HG03095 (cell line): ENCODE results near the gene GNA12.
A peak's percentile ranks its signal among the peaks of the same experiment; 100 is the strongest.
"Not testable (repeated sequence)": the region's sequence is repeated elsewhere in the genome, so short reads cannot be mapped to it uniquely, and the experiment has no call there.

ENCODE experiments used
- ATAC-seq: cut with Tn5 transposase; IDR thresholded peaks from one replicate; pipeline ENCODE4 v1.9.1; 2021; ENCODE audit warnings: moderate library complexity; ENCODE audit not compliant: unreplicated experiment

GNA12 gene

GRCh38 chr7:2701832-2702593 is 142.1 kb downstream of the GNA12 start:
- no peak for ATAC-seq

- ATAC-seq: no peak
Observed at GRCh38 chr7:2701424-2701823, 142.7 kb downstream of the GNA12 start.

- no peak for ATAC-seq
Observed at GRCh38 chr7:2700141-2700850, 143.8 kb downstream of the GNA12 start.

- ATAC-seq: no peak
Observed at GRCh38 chr7:2699289-2699620, 144.9 kb downstream of the GNA12 start.

- ATAC-seq: peak; percentile 94
Observed at GRCh38 chr7:2698581-2699288, 145.4 kb downstream of the GNA12 start.

- not testable (repeated sequence) for ATAC-seq
Observed at GRCh38 chr7:2694122-2694436, 150.0 kb downstream of the GNA12 start.

- ATAC-seq: not testable (repeated sequence)
Observed at GRCh38 chr7:2693420-2694121, 150.5 kb downstream of the GNA12 start.

GRCh38 chr7:2692543-2692942 is 151.6 kb downstream of the GNA12 start:
- ATAC-seq: no peak

GRCh38 chr7:2691932-2692439 is 152.1 kb downstream of the GNA12 start:
- not testable (repeated sequence) for ATAC-seq

GRCh38 chr7:2691011-2691707 is 152.9 kb downstream of the GNA12 start:
- ATAC-seq: no peak

GRCh38 chr7:2689951-2690705 is 154.0 kb downstream of the GNA12 start:
- ATAC-seq: no peak

- no peak for ATAC-seq
Observed at GRCh38 chr7:2689343-2689847, 154.7 kb downstream of the GNA12 start.

- ATAC-seq: peak; percentile 87
Observed at GRCh38 chr7:2688409-2689342, 155.4 kb downstream of the GNA12 start.

- ATAC-seq: no peak
Observed at GRCh38 chr7:2687881-2688318, 156.2 kb downstream of the GNA12 start, which contains the start of gene AMZ1. Gene AMZ1 (plus strand): TSS chr7:2688202. CDS start chr7:2700452, 12,250 bp downstream.

GRCh38 chr7:2687338-2687869 is 156.7 kb downstream of the GNA12 start:
- no peak for ATAC-seq

- ATAC-seq: no peak
Observed at GRCh38 chr7:2686101-2686500, 158.0 kb downstream of the GNA12 start.

GRCh38 chr7:2684501-2684900 is 159.6 kb downstream of the GNA12 start:
- no peak for ATAC-seq
